PC-9 (cell line): ENCODE measurements around the gene ETHE1.

Source experiments
- CTCF ChIP-seq: fragments of 200-600 bp; sonication (generic); conservative IDR thresholded peaks from 2 replicates; pipeline ENCODE4 v1.6.1; 2017; ENCODE audit warnings: mixed run types, antibody characterized with exemption, mild to moderate bottlenecking, moderate library complexity
- EZH2 ChIP-seq: fragments of 200-600 bp; sonication (generic); IDR thresholded peaks from 2 replicates; pipeline ENCODE4 v1.8.0; 2017; ENCODE audit warnings: antibody characterized with exemption, low read depth

- TF ChIP-seq CTCF = no peak
- no peak for TF ChIP-seq EZH2
Observed at GRCh38 chr19:43476606-43477005, 50.4 kb downstream of the ETHE1 start.
